Activated T-helper 9 cell treated with anti-CD3 and anti-CD28 coated beads, Interleukin-2, amount 50 U/mL, for 16 hours (primary cell): Measurements from ENCODE around the gene HIVEP2.

Experiments used
- DNase-seq: peaks from one replicate; pipeline ENCODE4 v3.0.0-alpha.2; 2020; ENCODE audit warnings: low read depth

Gene HIVEP2

DNA sequence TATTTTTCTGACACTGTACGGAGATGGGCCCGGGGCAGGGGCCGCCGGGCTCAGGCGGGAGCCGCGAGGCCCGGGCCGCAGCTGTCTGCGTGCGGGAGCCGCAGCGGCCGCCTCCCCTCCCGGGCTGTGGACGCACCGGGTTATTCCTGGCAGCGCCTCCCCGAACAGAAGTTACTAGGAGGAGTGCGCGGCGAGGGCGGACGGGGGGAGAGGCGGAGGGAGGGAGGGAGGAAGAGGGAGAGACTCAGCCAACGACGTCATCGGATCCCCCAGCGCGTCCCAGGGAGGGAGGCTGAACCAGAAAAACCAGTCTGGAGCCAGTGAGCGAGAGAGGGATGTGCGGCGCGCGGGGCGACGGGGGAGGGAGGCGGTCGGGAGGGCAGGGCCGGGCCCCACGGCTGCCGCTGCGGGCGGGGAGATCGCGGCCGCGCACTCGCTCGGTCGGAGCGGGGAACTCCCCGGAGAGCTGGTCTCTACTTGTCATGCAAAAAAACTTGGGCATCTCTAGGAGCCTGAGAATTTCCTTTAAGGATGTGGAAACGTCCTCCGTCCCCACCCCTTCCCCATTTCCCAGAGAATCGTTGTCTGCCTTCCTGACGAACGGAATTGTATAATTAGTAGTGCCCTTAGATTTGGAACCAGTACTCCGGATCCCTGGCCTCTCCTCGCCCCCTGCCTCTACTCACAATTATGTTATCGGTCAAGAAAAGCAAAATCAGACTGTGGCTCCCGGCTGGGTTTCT lies 1.4 kb upstream of the HIVEP2 start:
- DNase-seq: peak; percentile 86

DNA sequence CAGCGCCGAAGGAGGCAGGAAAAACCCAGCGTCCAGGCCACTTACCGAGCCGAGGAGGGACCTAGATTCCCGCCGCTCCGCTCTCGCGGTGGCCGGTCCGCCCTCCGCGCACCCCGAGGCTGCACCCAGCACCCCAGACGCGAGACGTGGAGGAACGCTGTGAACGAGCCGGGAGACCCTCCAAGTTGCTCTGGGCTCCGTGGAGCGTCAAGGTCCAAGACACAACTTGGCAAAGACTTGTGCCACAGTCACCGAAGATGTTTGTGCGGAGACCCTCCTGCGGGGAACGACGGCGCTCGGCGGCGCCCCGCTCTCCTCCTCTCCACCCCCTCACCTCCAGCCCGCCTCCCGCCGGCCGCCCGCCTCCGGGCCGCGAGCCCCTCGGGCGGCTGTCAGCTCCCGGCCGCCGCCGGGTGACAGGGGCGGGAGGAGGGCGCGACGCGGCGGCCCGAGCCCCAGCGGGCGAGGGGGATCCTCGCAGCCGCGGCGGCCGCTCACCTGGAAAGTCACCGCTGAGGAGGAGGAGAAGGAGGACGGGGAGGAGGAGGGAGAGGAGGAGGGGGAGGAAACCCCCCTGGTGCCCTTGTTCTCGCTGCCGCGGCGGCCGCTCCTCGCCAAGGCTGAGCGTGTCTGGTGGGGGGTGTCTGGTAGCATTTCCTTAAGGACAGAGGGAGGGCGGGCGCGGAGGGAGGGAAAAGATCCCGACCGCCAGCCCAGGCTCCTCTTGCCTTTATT lies 637 bp upstream of the HIVEP2 start:
- peak; percentile 62 for DNase-seq

DNA sequence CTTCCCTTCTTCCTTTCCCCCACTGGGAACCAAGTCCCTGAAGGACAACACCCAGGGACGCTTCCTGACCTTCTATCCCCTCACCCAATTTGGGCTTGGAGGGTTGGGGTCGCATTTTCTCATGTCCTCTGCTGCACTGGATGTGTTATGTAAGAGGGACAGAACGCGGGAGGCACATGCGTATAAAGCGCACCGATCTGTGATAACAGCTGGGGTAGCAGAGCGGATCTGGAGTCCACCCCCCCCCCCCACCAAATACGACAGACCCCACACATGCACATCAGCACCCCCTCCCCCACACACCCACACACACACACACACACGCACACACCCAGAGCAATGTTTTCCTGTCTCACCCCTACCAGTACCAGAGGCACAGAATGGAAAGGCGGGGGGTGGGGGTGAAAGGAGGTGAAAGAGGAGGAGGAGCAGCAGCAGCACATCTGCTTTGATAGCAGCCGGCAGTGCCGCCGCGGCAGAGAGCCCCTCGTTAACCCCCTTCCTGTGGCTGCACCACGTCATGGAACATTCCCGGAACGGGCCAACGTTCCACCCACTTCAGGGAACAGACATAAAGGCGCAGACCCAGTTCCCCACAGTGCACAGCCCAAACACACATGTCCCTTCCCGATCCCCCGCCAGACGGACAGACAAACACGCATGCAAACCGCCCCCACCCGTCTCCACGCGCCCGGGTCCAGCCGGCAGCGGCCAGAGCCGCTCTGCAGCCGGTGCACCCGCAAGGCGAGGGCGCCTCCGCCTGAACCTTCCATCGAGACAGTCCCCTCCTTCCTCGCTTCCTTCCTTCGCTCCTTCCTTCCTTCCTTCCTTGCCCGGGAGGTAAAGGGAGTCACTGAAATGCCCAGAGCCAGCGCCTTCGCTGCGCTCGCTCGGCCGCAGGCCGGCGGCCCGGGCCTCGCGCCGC lies 590 bp downstream of the HIVEP2 start:
- DNase-seq: peak; percentile 90

DNA sequence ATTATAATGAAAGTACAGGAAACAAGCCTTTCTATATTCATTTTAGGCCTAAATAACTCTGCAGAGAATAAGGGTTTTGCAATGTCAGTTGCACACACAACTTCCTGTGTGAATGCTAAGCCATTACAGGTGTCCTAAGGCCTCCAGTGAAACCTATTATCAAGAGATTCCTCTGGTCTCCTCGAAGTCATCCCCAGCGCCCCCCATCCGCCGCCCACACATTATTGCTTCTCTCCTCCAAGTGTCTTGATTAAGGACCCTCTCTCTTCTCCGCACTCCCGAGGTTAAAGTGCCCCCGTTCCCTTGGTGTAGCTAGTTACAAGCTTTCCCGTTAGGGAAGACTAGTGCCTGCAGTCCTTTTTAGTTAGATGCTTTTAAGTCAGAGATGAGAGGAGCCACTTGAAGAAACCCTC lies 1.3 kb downstream of the HIVEP2 start:
- peak; percentile 31 for DNase-seq

DNA sequence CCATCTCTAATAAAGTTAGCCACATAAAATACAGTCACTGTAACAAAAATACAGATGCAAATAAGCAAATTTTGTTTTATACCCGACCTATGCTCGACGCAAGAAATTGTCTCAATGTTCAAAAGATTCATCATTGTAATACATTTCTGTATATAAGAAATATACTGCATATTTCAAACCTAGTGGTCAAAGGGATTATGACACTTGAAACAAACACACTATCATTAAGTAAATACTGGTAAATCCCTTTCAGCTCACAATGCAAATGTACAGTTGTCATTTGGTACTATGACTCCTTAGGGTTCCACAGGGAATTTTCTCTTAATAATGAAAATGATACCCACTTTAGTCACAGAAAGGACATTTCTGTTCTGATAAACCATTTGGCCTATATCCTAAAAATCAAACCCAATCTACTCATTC lies 2.2 kb downstream of the HIVEP2 start:
- no peak for DNase-seq

DNA sequence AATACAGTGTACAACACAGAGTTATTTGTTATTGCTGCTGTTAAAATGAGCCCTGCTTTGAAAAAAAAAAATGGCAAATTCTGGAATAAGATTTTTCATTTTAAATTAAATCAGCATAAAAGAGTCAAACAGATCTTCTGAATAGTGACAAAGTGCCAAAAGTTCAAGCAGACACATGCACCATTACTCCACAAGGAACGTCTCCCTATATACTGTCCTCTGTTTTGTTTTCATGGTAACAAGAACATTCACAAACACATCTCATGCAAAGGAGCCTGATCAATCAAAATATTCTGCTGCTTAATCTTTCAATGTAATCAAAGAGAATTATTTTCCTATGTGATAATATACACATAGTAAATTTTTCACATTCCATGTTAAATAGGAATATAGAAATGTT lies 2.7 kb downstream of the HIVEP2 start:
- DNase-seq: no peak

DNA sequence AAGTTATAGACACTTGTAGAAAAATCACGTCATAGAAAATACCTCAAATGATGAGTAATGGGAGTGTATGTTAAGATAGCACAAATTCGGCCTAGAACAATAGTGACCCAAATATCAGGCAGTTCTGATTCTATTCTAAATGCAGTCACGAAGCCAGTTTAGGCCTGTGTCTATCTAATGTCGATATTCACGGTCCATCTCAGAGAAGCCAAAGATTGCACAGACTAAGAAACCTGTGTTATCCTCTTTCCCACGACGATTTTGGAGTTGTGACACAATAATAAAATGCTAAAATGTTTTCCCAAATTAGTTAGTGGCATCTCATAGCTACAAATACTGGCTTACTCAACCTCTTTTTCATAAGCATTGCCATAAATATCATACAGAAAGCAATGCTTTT lies 4.0 kb downstream of the HIVEP2 start:
- DNase-seq: no peak

DNA sequence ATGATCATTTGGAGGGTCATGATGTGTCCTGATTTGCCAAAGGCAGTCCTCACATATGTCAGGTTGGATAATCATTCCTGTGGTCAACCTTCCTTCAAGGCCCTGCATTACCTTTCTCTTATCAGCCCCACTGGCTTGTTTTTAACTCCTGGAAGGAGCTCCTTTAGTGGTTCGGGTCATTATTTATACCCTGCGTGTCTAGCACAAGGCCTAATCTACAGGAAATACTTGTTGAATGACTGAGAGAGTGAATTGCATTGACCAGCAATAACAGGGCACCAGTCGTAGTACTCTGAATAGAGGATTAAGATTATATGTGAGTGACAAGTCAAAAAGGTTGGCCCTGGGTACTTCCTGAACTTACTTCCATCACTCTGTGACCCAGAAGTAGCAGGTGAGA lies 4.5 kb downstream of the HIVEP2 start:
- no peak for DNase-seq

DNA sequence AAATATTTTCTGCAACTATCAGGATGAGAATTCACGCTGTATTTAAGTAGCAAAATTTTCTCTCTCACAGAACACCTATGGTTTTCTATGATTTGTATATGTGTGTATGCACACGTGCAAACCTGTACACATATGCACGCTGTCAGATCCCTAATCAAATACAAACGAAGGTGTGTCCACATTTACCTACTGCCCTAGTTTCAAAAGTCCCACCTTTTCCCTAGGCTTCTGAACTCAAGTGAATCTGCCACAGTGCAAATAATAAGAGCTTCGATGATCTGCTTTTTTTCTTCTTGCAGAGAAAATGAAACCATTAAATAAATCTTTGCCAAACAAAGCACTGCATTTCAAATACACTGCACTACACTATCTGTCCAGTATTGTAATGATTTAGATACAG lies 6.5 kb downstream of the HIVEP2 start:
- no peak for DNase-seq

DNA sequence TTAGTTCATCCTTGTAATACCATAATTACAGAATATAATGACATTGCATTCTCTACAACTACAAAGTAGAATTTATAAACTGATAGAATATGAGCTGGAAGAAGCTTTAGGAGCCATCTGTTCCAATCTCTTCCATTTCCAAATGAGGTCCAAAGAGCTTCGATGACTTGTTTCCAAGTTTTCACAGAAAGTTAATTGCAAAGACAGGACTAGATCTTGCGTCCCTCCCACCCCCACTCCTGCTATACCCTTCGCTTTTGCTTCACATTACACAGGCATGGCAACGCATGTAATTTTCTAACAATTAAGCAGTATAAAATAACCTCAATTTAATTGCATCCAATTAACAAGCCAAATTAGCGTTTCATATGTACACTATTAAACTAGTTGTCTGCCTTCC lies 7.0 kb downstream of the HIVEP2 start:
- DNase-seq: no peak

DNA sequence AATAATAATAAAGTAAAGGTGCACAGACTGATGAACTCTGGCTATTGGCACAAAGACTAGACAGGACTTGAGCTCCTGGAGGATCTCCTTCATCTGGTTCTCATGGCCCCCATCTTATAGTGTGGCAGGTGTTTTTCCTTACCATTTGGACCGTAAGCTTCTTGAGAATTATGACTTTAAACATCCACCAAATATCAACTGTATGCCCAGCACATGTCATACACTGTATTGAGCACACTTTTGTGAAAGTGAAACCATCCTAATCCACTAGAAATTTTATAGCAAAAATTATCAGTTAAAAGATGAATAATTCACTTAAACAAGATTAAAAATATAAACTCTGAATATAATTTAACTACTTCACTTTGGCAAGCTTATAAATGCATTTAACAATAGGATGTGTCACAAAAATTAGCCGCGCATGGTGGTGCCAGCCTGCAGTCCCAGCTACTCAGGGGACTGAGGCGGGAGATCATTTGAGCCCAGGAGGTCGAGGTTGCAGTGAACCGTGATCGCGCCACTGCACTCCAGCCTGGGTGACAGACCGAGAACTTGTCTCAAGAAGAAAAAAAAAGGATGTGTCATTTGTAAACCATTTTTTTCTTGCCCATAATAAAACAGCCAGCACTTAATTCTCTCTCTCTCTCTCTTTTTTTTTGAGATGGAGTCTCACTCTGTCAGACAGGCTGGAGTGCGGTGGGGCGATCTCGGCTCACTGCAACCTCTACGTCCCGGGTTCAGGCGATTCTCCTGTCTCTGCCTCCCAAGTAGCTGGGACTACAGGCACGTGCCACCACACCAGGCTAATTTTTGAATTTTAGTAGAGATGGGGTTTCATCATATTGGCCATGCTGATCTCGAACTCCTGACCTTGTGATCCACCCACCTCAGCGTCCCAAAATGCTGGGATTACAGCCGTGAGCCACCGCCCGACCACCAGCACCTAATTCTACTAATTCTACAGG lies 9.1 kb downstream of the HIVEP2 start:
- no peak for DNase-seq

DNA sequence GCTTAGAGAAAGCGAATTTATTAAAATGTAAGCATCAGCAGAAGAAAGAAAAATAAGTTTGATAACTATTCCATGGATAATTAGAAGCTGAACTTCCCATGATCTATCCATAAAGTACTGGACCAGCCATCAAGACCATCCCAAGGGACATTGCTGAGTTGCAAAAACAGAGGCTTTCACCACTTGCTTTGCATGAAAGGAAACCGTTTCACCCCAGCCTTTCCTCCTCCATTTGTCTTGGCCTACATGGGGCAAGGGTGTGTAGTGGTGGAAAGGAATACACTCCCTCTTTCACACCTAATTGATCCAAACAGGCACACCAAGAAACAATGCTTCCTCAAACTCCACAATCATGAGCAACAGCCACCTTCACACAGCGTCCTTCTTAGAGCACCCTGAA lies 10.4 kb downstream of the HIVEP2 start:
- DNase-seq: no peak

DNA sequence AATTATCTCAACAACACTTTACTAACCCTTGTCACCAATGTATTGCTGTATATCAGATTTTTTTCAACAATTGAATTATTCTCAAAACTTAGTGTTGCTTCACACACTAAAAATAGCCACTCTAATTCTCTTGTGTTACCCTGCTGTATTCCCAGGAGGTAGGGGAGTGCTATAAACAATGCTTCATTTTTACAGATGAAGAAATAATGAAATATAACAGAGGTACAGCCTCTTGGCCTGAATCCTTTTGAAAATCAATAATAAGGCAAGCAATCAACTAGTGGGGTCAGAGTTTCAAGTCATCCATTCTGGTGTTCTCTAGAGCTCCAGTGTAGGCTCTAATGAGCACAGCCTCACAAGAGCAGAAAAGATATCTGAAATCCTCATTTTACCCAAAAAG lies 10.9 kb downstream of the HIVEP2 start:
- DNase-seq: no peak

DNA sequence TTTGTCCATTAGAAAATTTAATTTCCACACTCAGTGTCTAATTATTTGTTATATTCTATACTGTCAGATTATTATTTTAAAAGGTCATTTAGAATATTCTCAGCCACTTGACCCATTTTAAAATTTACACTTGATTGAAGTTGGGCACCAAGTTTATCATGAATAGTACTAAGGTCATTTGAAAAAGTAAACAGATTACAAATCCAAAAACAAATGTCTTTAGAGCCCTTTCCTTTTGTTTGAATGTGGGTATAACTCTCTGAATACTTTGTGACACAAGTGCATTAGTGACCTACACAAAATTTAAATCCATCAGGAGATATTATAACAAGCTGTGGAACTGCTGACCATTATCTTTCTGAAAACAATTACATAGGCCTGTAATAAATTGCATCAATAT lies 11.3 kb downstream of the HIVEP2 start:
- no peak for DNase-seq

DNA sequence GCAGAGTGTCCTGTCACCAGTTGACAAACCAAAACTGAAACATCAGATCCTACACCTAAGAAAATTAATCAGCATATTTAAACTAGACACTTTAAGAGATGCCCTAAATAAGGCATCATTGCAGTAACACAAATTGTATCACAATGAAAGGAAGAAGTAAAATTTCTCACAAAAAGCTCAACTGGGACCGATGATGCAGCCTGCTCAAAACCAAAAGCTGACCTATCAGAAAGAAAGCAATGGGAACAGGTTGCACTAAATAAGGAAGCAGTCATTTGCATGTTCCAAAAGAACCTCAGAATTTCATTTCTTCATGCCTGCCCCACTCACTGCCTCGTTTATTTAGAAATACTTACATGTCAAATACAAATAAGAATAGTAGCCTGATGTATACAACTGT lies 12.1 kb downstream of the HIVEP2 start:
- DNase-seq: no peak

DNA sequence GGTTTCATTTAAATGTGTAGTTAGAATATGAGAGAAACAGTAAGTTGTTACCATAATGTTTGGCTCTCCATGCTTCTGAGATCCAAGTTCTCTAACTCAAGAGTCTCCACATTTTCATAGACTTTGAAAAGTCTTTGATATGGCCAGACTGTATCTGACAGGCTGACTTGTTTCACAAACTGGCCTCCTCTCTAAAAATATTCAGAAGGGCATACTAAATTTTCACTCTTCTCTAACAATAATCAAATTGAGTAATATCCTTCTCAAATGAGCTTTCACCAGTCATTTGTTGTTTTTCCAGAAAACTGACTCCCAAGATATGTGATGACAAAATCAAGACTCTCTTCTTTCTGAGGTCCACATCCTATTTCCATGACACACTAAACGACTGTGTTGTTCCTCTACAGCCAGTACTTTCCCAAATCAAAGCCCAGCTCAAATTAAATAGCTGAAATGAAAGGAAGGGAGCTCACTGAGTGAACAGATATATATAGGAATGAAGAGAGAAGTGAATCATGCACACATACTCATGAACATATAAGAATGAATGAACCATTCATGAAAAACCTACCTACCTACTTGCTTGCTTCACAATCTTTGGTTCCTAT lies 15.1 kb downstream of the HIVEP2 start:
- DNase-seq: no peak

DNA sequence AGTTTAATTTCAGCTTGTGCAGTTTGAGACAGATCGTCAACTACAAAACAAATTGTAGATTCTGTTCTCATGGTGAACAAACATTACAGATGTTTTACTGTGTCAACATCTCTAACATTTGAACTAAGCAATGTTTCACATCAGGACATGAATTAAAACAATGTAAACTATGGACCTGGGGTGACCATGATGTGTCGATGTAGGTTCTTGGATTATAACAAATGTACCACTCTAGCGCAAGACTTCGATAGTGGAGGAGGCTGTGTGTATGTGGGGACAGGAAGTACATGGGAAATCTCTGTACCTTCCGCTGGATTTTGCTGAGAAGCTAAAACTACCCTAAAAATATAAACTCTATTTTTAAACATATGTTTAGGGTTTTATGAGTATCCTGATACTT lies 17.1 kb downstream of the HIVEP2 start:
- no peak for DNase-seq

DNA sequence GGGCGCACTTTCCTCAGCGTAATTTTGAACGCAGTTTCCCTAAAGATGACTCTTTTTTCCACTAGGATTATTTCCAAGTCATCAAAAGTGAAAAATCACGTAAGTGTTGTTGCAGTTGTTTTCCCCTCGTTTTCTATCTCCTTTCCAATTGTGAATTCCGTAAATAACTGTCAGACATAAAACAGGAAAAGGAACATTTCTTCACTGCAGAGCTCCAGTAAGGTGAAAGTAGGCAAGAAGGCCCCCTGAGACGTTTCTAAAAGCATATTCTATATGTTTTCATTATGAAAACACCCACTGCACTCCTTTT lies 17.8 kb downstream of the HIVEP2 start:
- no peak for DNase-seq

DNA sequence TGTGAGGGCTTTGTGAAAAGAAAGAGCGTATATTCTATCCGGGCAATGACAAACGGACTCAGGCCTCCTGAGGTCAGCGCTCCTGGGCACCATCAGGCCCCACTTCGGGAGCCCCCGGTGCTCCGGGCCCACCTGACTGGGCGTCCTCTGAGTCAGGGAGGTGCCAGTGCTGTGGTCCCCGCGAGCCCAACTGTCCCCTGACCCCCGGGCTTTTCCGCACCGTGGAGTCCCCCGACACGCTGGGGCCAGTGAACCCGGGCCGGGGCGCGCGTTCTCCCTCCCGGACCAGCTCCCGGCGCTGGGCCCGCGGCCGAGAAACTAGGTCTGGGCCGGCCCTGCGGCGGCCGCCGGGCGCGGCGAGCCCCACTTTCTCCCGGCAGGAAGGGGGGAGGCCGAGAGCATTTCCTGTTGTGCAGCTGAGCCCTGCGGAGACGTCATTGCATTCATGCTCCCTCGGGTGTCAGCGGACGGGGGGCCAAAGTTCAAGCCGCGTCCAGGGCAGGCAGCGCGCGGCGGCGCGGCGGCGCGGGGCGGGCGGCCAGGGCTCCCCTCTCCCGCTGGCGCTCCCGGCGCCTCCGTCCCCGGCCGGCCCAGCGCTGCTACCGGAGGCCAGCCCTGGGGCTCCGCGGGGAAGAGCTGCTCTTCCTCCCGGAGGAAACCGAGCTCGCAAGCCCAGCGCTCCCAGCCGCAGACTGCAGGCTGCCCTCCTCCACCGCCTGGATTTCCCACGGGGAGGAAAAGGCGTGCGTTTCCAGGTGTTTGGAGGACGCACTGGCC lies 18.3 kb downstream of the HIVEP2 start:
- DNase-seq: peak; percentile 44

DNA sequence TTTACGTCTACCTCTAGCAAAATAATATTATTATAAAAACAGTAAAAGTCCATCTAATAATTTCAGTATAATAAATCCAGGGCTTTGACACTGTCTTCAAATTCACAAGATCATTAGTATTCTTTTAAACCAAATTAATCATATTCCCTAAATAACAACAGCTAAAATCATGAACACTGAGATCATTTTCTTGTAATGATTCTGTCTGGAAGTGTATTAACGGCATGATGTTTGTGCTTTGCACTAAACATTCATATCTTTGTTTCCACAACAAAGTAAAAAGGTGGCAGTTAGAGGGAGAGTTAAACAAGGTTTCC lies 18.8 kb downstream of the HIVEP2 start:
- DNase-seq: no peak
